PC-3 (cell line): ENCODE measurements around the gene BBS5. TPM values are rescaled to one million over a fixed set of nuclear protein-coding genes. Genes with fewer than 3 reads are reported as not detected.
A peak's percentile ranks its signal among the peaks of the same experiment; 100 is the strongest.

Experiments
- ATAC-seq: fragments of 200-7000 bp; cut with Tn5 transposase; 2 replicates; pipeline ENCODE4 v1.9.1; 2020; ENCODE audit warnings: mild to moderate bottlenecking, moderate library complexity
- BruUV-seq: library from RNA; stranded (reverse); fragments of 400-500 nt; replicated peaks from 2 replicates; lab custom pipeline; 2021; lab: Mats Ljungman, UMichigan
- CTCF ChIA-PET: fragments of 300-600 bp; sonication (Branson Sonifier 250); formaldehyde crosslinking; loops from one replicate; lab custom pipeline; 2022; ENCODE audit warnings: antibody characterized with exemption; lab: Charles Lee
- POLR2A ChIA-PET: fragments of 300-600 bp; sonication (Branson Sonifier 250); formaldehyde crosslinking; loops from one replicate; lab custom pipeline; 2022; ENCODE audit warnings: antibody characterized with exemption; ENCODE audit not compliant: unreplicated experiment; lab: Charles Lee
- DNase-seq: peaks from one replicate; pipeline ENCODE4 v3.0.0-alpha.2; 2015
- H2AFZ ChIP-seq: fragments of 300-600 bp; sonication (generic); 2 replicates; pipeline ENCODE4 v1.6.0; 2016; ENCODE audit warnings: antibody characterized with exemption, low read length
- H3F3A ChIP-seq: fragments of 300-600 bp; sonication (generic); one replicate; pipeline ENCODE4 v1.6.0; 2017; ENCODE audit warnings: antibody characterized with exemption, low read length, control low read depth, mild to moderate bottlenecking; ENCODE audit not compliant: unreplicated experiment
- H3K27ac ChIP-seq: fragments of 300-600 bp; sonication (generic); 2 replicates; pipeline ENCODE4 v1.5.1; 2016; ENCODE audit warnings: mild to moderate bottlenecking, low read length
- H3K27me3 ChIP-seq: fragments of 300-600 bp; sonication (generic); 2 replicates; pipeline ENCODE4 v1.6.1; 2016; ENCODE audit warnings: low read length, mixed read lengths
- H3K36me3 ChIP-seq: fragments of 300-600 bp; sonication (generic); 2 replicates; pipeline ENCODE4 v1.6.1; 2016; ENCODE audit warnings: low read depth, mixed run types, low read length, mixed read lengths
- H3K4me1 ChIP-seq: fragments of 300-600 bp; sonication (generic); 2 replicates; pipeline ENCODE4 v1.5.1; 2016; ENCODE audit warnings: low read length; ENCODE audit not compliant: insufficient read depth
- H3K4me2 ChIP-seq: fragments of 300-600 bp; sonication (generic); 2 replicates; pipeline ENCODE4 v1.6.0; 2016; ENCODE audit warnings: low read length
- H3K4me3 ChIP-seq: fragments of 300-600 bp; sonication (generic); 2 replicates; pipeline ENCODE4 v1.5.1; 2016; ENCODE audit warnings: mild to moderate bottlenecking, low read length, mixed read lengths
- H3K79me2 ChIP-seq: fragments of 300-600 bp; sonication (generic); 2 replicates; pipeline ENCODE4 v1.6.1; 2017; ENCODE audit warnings: low read length, mixed read lengths
- H3K9ac ChIP-seq: fragments of 300-600 bp; sonication (generic); 2 replicates; pipeline ENCODE4 v1.6.0; 2016; ENCODE audit warnings: mild to moderate bottlenecking, low read length
- H3K9me2 ChIP-seq: fragments of 300-600 bp; sonication (generic); replicated peaks from 2 replicates; pipeline ENCODE4 v1.6.1; 2016; ENCODE audit warnings: mixed run types, low read length, mixed read lengths
- H3K9me3 ChIP-seq: fragments of 300-600 bp; sonication (generic); 2 replicates; pipeline ENCODE4 v1.6.1; 2016; ENCODE audit warnings: low read length, mixed read lengths
- H4K20me1 ChIP-seq: fragments of 300-600 bp; sonication (generic); 2 replicates; pipeline ENCODE4 v1.6.1; 2016; ENCODE audit warnings: low read length, mixed read lengths
- EZH2 ChIP-seq: fragments of 300-600 bp; sonication (generic); IDR thresholded peaks from one replicate; pipeline ENCODE4 v1.6.1; 2017; ENCODE audit warnings: antibody characterized with exemption, mild to moderate bottlenecking, low read length; ENCODE audit not compliant: unreplicated experiment
- EZH2phosphoT487 ChIP-seq: fragments of 300-600 bp; sonication (generic); IDR thresholded peaks from 2 replicates; pipeline ENCODE4 v1.6.1; 2018; ENCODE audit warnings: mild to moderate bottlenecking, antibody characterized with exemption, low read length, borderline replicate concordance
- intact Hi-C: fragments of 100-400 bp; cut with micrococcal nuclease; formaldehyde crosslinking; loops from 2 replicates; pipeline ENCODE4 v1.9.0; 2023
- total RNA-seq: library from RNA; depleted of rRNA; stranded (reverse); fragments of >200 nt; gene quantifications from 2 replicates; pipeline ENCODE4 v1.2.3, GENCODE V29; 2014
- TF ChIP-seq, protein P1 (sequence below): fragments of 300-600 bp; sonication (generic); conservative IDR thresholded peaks from 2 replicates; pipeline ENCODE4 v1.5.1; 2017; ENCODE audit warnings: antibody characterized with exemption, low read depth, mild to moderate bottlenecking, low read length

Gene BBS5
- total RNA-seq, 1 experiment from 2014 or later: 3.8 TPM

GRCh38 chr2:169464882-169465281 is 14.4 kb upstream of the BBS5 start:
- H3K9me2 ChIP-seq: no peaks in the 10 kb centered on the region
- H3K4me2 ChIP-seq: no peak overlapping the region
- DNase-seq (no peak), ATAC-seq (peak; percentile 52)
- no peak overlapping the region for H3K9ac ChIP-seq
- CTCF ChIA-PET: interaction anchor here (1.0 kb wide), 2 partner anchors 12 to 14 kb away, joined by 3 read pairs; partner anchors contain the start of gene BBS5
- no peaks in the 10 kb centered on the region for H3K36me3 ChIP-seq
- no peaks in the 10 kb centered on the region for H3K79me2 ChIP-seq
- peaks cover 13% of the 10 kb centered on the region for H3K4me1 ChIP-seq
- H3K27me3 ChIP-seq: no peaks in the 10 kb centered on the region
- no peak overlapping the region for H3K27ac ChIP-seq
- no peak overlapping the region for H2AFZ ChIP-seq
- H3F3A ChIP-seq: no peaks in the 10 kb centered on the region
- no peaks in the 10 kb centered on the region for H4K20me1 ChIP-seq
- no peak overlapping the region for H3K4me3 ChIP-seq
- H3K9me3 ChIP-seq: no peaks in the 10 kb centered on the region
- POLR2A ChIA-PET: interaction anchor here (0.8 kb wide), 1 partner anchor 15 kb away, joined by 5 read pairs; no protein-coding TSS in a partner anchor
- TF ChIP-seq EZH2phosphoT487 (no peak), EZH2 (no peak)
- TF ChIP-seq, protein P1, sequence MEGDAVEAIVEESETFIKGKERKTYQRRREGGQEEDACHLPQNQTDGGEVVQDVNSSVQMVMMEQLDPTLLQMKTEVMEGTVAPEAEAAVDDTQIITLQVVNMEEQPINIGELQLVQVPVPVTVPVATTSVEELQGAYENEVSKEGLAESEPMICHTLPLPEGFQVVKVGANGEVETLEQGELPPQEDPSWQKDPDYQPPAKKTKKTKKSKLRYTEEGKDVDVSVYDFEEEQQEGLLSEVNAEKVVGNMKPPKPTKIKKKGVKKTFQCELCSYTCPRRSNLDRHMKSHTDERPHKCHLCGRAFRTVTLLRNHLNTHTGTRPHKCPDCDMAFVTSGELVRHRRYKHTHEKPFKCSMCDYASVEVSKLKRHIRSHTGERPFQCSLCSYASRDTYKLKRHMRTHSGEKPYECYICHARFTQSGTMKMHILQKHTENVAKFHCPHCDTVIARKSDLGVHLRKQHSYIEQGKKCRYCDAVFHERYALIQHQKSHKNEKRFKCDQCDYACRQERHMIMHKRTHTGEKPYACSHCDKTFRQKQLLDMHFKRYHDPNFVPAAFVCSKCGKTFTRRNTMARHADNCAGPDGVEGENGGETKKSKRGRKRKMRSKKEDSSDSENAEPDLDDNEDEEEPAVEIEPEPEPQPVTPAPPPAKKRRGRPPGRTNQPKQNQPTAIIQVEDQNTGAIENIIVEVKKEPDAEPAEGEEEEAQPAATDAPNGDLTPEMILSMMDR: no peak
- BruUV-seq: no TSS peak
- intact Hi-C loops: no loop called here

- H3K9me3 ChIP-seq: no peaks in the 10 kb centered on the region
- no peaks in the 10 kb centered on the region for H3K9me2 ChIP-seq
- intact Hi-C loops: no loop called here
- ATAC-seq: no peak
- DNase-seq: no peak
- no peak overlapping the region for H3K4me2 ChIP-seq
- H3K9ac ChIP-seq: no peak overlapping the region
- H3K36me3 ChIP-seq: no peaks in the 10 kb centered on the region
- H3K79me2 ChIP-seq: no peaks in the 10 kb centered on the region
- H2AFZ ChIP-seq: no peak overlapping the region
- TF ChIP-seq EZH2 (no peak), EZH2phosphoT487 (no peak)
- TF ChIP-seq, protein P1: no peak
- H3K4me3 ChIP-seq: no peak overlapping the region
- ChIA-PET POLR2A (interaction anchor here (0.7 kb wide), 1 partner anchor 11 kb away, joined by 3 read pairs; no protein-coding TSS in a partner anchor), CTCF (no interaction called here)
- no TSS peak for BruUV-seq
- H4K20me1 ChIP-seq: no peaks in the 10 kb centered on the region
- peaks cover 5% of the 10 kb centered on the region for H3F3A ChIP-seq
- H3K27ac ChIP-seq: no peak overlapping the region
- peaks cover 7% of the 10 kb centered on the region for H3K4me1 ChIP-seq
- H3K27me3 ChIP-seq: no peaks in the 10 kb centered on the region
Measured at GRCh38 chr2:169468841-169469240, 10.5 kb upstream of the BBS5 start.

- H2AFZ ChIP-seq: no peak overlapping the region
- intact Hi-C loops: loop anchor here (10.0 kb wide), 1 partner anchor 115 kb away; the partner anchor contains the start of gene PPIG
- H3F3A ChIP-seq: peaks cover 5% of the 10 kb centered on the region
- no peaks in the 10 kb centered on the region for H3K36me3 ChIP-seq
- no peak overlapping the region for H3K9ac ChIP-seq
- peaks cover 4% of the 10 kb centered on the region; the same call in 1 of the 2 replicates for H3K4me1 ChIP-seq
- no TSS peak for BruUV-seq
- no peaks in the 10 kb centered on the region for H3K9me3 ChIP-seq
- POLR2A ChIA-PET: no interaction called here
- TF ChIP-seq EZH2 (no peak), EZH2phosphoT487 (no peak)
- TF ChIP-seq, protein P1: no peak
- H3K27me3 ChIP-seq: no peaks in the 10 kb centered on the region
- no peak overlapping the region for H3K27ac ChIP-seq
- no peak overlapping the region for H3K4me2 ChIP-seq
- no peaks in the 10 kb centered on the region for H3K79me2 ChIP-seq
- H3K9me2 ChIP-seq: no peaks in the 10 kb centered on the region
- H4K20me1 ChIP-seq: no peaks in the 10 kb centered on the region
- CTCF ChIA-PET: no interaction called here
- no peak overlapping the region for H3K4me3 ChIP-seq
- no peak for ATAC-seq
- DNase-seq: no peak
Measured at GRCh38 chr2:169469952-169470572, 9.2 kb upstream of the BBS5 start.
